Erythroblast (primary cell): ENCODE measurements around the gene CREBL2.
"Not testable (repeated sequence)": the region's sequence is repeated elsewhere in the genome, so short reads cannot be mapped to it uniquely, and the experiment has no call there.

Source experiments
- DNase-seq, 2 experiments: peaks; one replicate each; lab custom pipeline; 2025; lab: John Stamatoyannopoulos, UW
- GATA1 ChIP-seq: IDR thresholded peaks from 2 replicates; pipeline ENCODE4 v1.6.1; 2011; ENCODE audit warnings: low read depth, mild to moderate bottlenecking, control low read depth, low read length, moderate library complexity
- POLR2A ChIP-seq: IDR thresholded peaks from 2 replicates; pipeline ENCODE4 v1.6.1; 2011; ENCODE audit warnings: mild to moderate bottlenecking, low read length

Gene CREBL2

GRCh38 chr12:12611512-12612306, at the start of gene CREBL2:
TSS of gene CREBL2 (plus strand) at chr12:12611876. CDS start at chr12:12612173, 297 bp downstream.
- peak; percentile 97 for DNase-seq

GRCh38 chr12:12562016-12562483, 49.6 kb upstream of the CREBL2 start:
- DNase-seq, result peak; percentile 52 to 81
- TF ChIP-seq POLR2A, result no peak
- TF ChIP-seq GATA1, result no peak

More at GRCh38 chr12:12611512-12612306, at the start of gene CREBL2:
- TF ChIP-seq GATA1 (no peak), POLR2A (peak; percentile 84)

GRCh38 chr12:12562585-12563261, 49.0 kb upstream of the CREBL2 start, which contains the start of gene DUSP16:
TSS of gene DUSP16 (minus strand) at chr12:12562863. CDS start at chr12:12521098, 41,765 bp downstream.
- TF ChIP-seq POLR2A, result peak; percentile 46
- TF ChIP-seq GATA1, result no peak
- peak; percentile 87 to 93 for DNase-seq

GRCh38 chr12:12563290-12563928, 48.3 kb upstream of the CREBL2 start:
- peak; percentile 52 to 61 for DNase-seq
- TF ChIP-seq POLR2A (no peak), GATA1 (no peak)

- no peak for TF ChIP-seq GATA1
- DNase-seq, result no peak
These were observed 46.8 kb upstream of the CREBL2 start for GRCh38 chr12:12564911-12565310.

- DNase-seq, result not testable (repeated sequence)
These were observed 45.7 kb upstream of the CREBL2 start for GRCh38 chr12:12565971-12566370.

GRCh38 chr12:12572659-12573058, 39.0 kb upstream of the CREBL2 start:
- TF ChIP-seq GATA1 (no peak), POLR2A (no peak)
- DNase-seq, result no peak

- no peak for DNase-seq
- TF ChIP-seq GATA1 (no peak), POLR2A (no peak)
These were observed 33.9 kb upstream of the CREBL2 start for GRCh38 chr12:12577786-12578185.

GRCh38 chr12:12580716-12581115, 31.0 kb upstream of the CREBL2 start:
- not testable (repeated sequence) for DNase-seq

- no peak for TF ChIP-seq GATA1
- TF ChIP-seq POLR2A, result no peak
These were observed 29.3 kb upstream of the CREBL2 start for GRCh38 chr12:12582193-12582881.

GRCh38 chr12:12582895-12583303, 28.8 kb upstream of the CREBL2 start:
- TF ChIP-seq GATA1 (no peak), POLR2A (no peak)
- DNase-seq, result no peak

More at GRCh38 chr12:12582193-12582881, 29.3 kb upstream of the CREBL2 start:
- DNase-seq, result no peak

- TF ChIP-seq POLR2A (no peak), GATA1 (no peak)
- DNase-seq, result no peak
These were observed 28.0 kb upstream of the CREBL2 start for GRCh38 chr12:12583510-12584178.

GRCh38 chr12:12585115-12585863, 26.4 kb upstream of the CREBL2 start:
- TF ChIP-seq GATA1 (no peak), POLR2A (no peak)
- no peak for DNase-seq
